HepG2 (cell line): ENCODE measurements around the gene RMRP. TPM values are rescaled to one million over a fixed set of nuclear protein-coding genes. Genes with fewer than 3 reads are reported as not detected.

Source experiments
- ATAD3A ChIP-seq: sonication (generic); formaldehyde crosslinking; IDR thresholded peaks from 2 replicates; pipeline ENCODE4 v1.4.0; 2020; ENCODE audit warnings: missing genetic modification reagents
- ATM ChIP-seq: fragments of 450-650 bp; IDR thresholded peaks from 2 replicates; pipeline ENCODE4 v1.7.1; 2017; ENCODE audit warnings: mild to moderate bottlenecking, borderline replicate concordance
- FLYWCH1 ChIP-seq: sonication (generic); formaldehyde crosslinking; IDR thresholded peaks from 2 replicates; pipeline ENCODE4 v1.8.1; 2023; ENCODE audit warnings: mild to moderate bottlenecking, missing genetic modification reagents
- FOXA3 ChIP-seq: IDR thresholded peaks from 2 replicates; pipeline ENCODE4 v1.6.1; 2016; ENCODE audit warnings: missing genetic modification reagents, missing compliant biosample characterization
- LRRFIP1 ChIP-seq: sonication (generic); formaldehyde crosslinking; conservative IDR thresholded peaks from 2 replicates; pipeline ENCODE4 v1.4.0; 2020; ENCODE audit warnings: missing genetic modification reagents
- MAF1 ChIP-seq: sonication (generic); formaldehyde crosslinking; IDR thresholded peaks from 2 replicates; pipeline ENCODE4 v1.5.0; 2020; ENCODE audit warnings: missing genetic modification reagents, borderline replicate concordance
- MAFG ChIP-seq: sonication (generic); formaldehyde crosslinking; IDR thresholded peaks from 2 replicates; pipeline ENCODE4 v1.5.1; 2020; ENCODE audit warnings: mild to moderate bottlenecking, missing genetic modification reagents
- MATR3 ChIP-seq: sonication (generic); formaldehyde crosslinking; IDR thresholded peaks from 2 replicates; pipeline ENCODE4 v1.4.0; 2020; ENCODE audit warnings: missing genetic modification reagents
- PAWR ChIP-seq: sonication (generic); formaldehyde crosslinking; IDR thresholded peaks from 2 replicates; pipeline ENCODE4 v1.4.0; 2020; ENCODE audit warnings: missing genetic modification reagents, mild to moderate bottlenecking, borderline replicate concordance
- PAX8 ChIP-seq: sonication (generic); formaldehyde crosslinking; IDR thresholded peaks from 2 replicates; pipeline ENCODE4 v1.8.0; 2022; ENCODE audit warnings: mild to moderate bottlenecking, missing genetic modification reagents, borderline replicate concordance
- SCMH1 ChIP-seq: sonication (generic); formaldehyde crosslinking; IDR thresholded peaks from 2 replicates; pipeline ENCODE4 v1.9.0; 2021; ENCODE audit warnings: missing genetic modification reagents, mild to moderate bottlenecking, borderline replicate concordance
- SIX1 ChIP-seq: sonication (generic); formaldehyde crosslinking; IDR thresholded peaks from 2 replicates; pipeline ENCODE4 v1.4.0; 2020; ENCODE audit warnings: missing genetic modification reagents, borderline replicate concordance
- TERF1 ChIP-seq: sonication (generic); formaldehyde crosslinking; IDR thresholded peaks from 2 replicates; pipeline ENCODE4 v1.8.0; 2022; ENCODE audit warnings: mild to moderate bottlenecking, missing genetic modification reagents, moderate library complexity
- THYN1 ChIP-seq: sonication (generic); formaldehyde crosslinking; IDR thresholded peaks from 2 replicates; pipeline ENCODE4 v1.8.1; 2023; ENCODE audit warnings: low read depth, mild to moderate bottlenecking, moderate library complexity, missing genetic modification reagents, borderline replicate concordance
- ZBTB40 ChIP-seq, 2 experiments: fragments of 450-650 bp in 1 of 2; sonication (generic) in 1 of 2; formaldehyde crosslinking in 1 of 2; IDR thresholded peaks; 2 replicates each; pipeline versions ENCODE4 v1.6.1 to v1.8.0; 2016 to 2022; ENCODE audit warnings: antibody characterized with exemption in 1 of 2, mild to moderate bottlenecking in 1 of 2, missing genetic modification reagents in 1 of 2
- ZNF367 ChIP-seq: sonication (generic); formaldehyde crosslinking; IDR thresholded peaks from 2 replicates; pipeline ENCODE4 v1.4.0; 2020; ENCODE audit warnings: missing genetic modification reagents, borderline replicate concordance
- ZNF446 ChIP-seq: sonication (generic); formaldehyde crosslinking; IDR thresholded peaks from 2 replicates; pipeline ENCODE4 v1.5.0; 2020; ENCODE audit warnings: mild to moderate bottlenecking, missing genetic modification reagents
- polyA plus RNA-seq, 8 experiments: library from polyadenylated mRNA; depleted of rRNA in 3 of 8; stranded (reverse) in 7 of 8; unstranded in 1 of 8; fragments of >200 nt; fragmentation: Illumina TruSeq in 4 of 8; extraction: Trizol in 4 of 8; gene quantifications; 2 replicates each; pipeline versions ENCODE4 v1.2.1 to v1.2.3, GENCODE V29; 2011 to 2016; ENCODE audit warnings: low read depth in 4 of 8, missing spikeins in 1 of 8, mixed read lengths in 1 of 8; ENCODE audit not compliant: insufficient read depth in 1 of 8
- total RNA-seq, 5 experiments: library from RNA; depleted of rRNA; stranded (reverse); fragments of >200 nt; fragmentation: Illumina TruSeq; extraction: Trizol; gene quantifications; 2 replicates each; pipeline ENCODE4 v1.2.3, GENCODE V29; 2016; ENCODE audit warnings: low read depth in 1 of 5

Gene RMRP
- total and polyA plus RNA-seq, 2 of the 13 experiments (the other 11 are each of a cell fraction or from before 2014, with no cell fraction given), result 51.4 to 4,025 TPM

- TF ChIP-seq PAWR (CRISPR knock-in tag), result no peak
- TF ChIP-seq SCMH1 (CRISPR knock-in tag), result no peak
- no peak for TF ChIP-seq LRRFIP1 (CRISPR knock-in tag)
- no peak for TF ChIP-seq ATAD3A (CRISPR knock-in tag)
- TF ChIP-seq THYN1, result no peak
- no peak for TF ChIP-seq TERF1
- TF ChIP-seq PAX8 (CRISPR knock-in tag), result no peak
- TF ChIP-seq ZNF446 (CRISPR knock-in tag), result 0 out of 2 replicates have a peak, but pooled peaks have one; percentile 23
- no peak for TF ChIP-seq MAFG
- no peak for TF ChIP-seq ZBTB40 (IDR thresholded peaks at IDR 0.05)
- TF ChIP-seq ZBTB40 (CRISPR knock-in tag; IDR thresholded peaks at IDR 0.05), result no peak
- TF ChIP-seq SIX1 (CRISPR knock-in tag), result no peak
- TF ChIP-seq ZNF367 (CRISPR knock-in tag), result no peak
- TF ChIP-seq ATM, result no peak
- no peak for TF ChIP-seq MAF1 (CRISPR knock-in tag)
- no peak; the same call in 1 of the 2 replicates for TF ChIP-seq FOXA3 (CRISPR knock-in tag)
- TF ChIP-seq MATR3 (CRISPR knock-in tag), result no peak
- no peak for TF ChIP-seq FLYWCH1
Observed at GRCh38 chr9:35646533-35647265, 11.1 kb downstream of the RMRP start (continued).
